GM21447 (cell line): ENCODE measurements around the gene OR10H5.
"Not testable (repeated sequence)": the region's sequence is repeated elsewhere in the genome, so short reads cannot be mapped to it uniquely, and the experiment has no call there.

ENCODE experiments used
- ATAC-seq: cut with Tn5 transposase; IDR thresholded peaks from one replicate; pipeline ENCODE4 v1.9.1; 2021; ENCODE audit not compliant: unreplicated experiment

Gene OR10H5

DNA sequence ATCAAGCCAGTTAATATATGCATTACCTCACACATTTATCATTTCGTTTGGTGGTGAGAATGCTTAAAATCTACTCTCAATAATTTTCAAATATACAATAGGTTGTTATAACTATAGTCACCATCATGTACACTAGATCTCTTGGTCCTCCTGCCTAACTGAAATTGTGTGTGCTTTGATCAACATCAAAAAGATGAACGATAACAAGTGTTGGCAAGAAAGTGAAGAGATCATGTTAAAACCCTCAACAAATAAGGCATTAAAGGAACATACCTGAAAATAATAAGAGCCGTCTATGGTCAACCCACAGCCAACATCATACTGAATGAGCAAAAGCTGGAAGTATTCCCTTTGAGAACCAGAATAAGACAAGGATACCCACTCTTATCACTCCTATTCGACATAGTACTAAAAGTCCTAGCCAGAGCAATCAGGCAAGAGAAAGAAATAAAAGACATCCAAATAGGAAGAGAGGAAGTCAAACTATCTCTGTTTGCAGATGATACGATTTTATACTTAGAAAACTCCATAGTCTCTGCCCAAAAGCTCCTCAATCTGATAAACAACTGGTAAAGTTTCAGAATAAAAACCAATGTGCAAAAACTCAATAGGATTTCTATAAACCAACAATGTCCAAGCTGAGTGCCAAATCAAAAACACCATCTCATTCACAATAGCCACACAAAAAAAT is 55.9 kb downstream of the OR10H5 start:
- ATAC-seq, result no peak

DNA sequence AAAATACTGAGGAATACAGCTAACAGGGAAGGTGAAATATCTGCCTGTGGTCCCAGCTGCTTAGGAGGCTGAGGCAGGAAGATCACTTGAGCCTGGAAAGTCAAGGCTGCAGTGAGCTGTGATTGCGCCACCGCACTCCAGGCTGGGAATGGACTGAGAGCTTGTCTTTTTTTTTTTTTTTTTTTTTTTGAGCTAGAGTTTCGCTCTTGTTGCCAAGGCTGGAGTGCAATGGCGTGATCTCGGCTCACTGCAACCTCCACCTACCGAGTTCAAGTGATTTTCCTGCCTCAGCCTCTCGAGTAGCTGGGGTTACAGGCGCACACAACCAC is 56.4 kb downstream of the OR10H5 start:
- not testable (repeated sequence) for ATAC-seq

DNA sequence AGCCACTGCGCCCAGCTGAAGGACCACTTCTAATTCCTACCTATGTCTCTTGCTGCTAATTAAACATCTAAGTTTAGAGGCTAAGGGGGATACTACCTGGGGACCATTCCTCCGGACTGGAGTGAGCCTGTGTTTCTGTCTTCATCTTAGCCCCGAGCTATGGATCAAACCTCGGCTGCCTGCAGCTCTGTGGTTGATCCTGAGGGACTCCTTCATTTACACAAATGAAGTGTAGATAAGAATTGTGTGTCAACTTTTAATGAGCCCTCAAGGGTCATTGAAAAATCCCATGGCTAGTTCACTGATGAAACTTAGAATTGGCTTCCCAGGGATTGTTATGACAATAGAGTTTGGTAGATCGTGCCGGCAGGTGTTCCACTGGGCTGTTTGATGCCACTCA is 59.5 kb downstream of the OR10H5 start:
- no peak for ATAC-seq

DNA sequence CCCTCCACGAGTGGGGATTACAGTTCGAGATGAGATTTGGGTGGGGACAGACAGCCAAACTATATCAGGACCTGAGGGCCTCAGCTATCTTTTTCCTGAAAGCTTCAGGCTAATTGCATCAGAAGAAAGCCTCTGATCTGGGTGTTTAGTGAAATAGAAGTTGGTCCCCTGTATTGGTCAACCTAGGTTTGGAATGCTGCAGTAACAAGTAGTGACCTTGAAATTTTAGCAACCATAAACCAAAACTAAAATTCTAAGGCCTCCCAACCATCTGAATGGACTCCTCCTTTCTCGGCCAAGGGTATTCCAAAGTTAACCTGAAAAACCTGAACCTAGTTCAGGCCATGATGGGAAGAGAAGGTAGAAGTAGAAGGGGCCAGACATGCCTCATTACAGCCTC is 62.9 kb downstream of the OR10H5 start:
- no peak for ATAC-seq
